Measurements from ENCODE around the gene SLC25A6.
"Not testable (repeated sequence)": the region's sequence is repeated elsewhere in the genome, so short reads cannot be mapped to it uniquely, and the experiment has no call there.

SLC25A6 gene

DNA sequence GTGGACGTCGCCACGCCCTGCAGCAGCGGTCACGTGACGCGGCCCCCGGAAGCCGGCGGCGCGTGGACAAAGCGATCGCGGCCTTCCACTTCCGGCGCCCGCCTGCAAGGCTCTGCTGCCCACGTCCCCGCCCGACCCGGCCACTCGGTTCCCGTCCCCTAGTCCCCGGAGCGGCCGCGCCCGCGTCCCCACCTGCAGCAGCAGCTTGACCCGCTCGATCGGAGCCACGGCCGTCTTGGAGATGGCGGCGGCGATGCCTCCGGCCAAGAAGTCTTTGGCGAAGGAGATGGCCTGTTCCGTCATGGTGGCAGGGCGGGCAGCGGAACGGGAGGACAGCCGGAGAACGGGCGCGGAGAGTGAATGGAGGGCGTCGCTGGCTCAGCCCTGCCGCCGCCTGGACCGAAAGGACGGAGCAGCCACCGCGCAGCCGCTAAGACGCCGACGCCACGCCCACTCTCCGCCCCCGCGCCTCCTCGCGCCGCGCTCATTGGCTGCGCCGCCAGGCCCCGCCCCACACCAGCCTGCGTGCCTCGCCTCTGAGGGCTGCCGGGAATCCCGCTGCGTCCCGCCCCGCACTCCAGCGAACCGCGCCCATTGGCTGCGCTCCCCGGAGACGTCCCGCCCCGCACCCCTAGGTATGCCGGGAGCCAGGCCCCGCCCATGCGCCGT is at the start of gene SLC25A6:
TSS of gene SLC25A6 (minus strand) at position 407 of the 669 bp plus-strand sequence. CDS start at position 303, 104 bp downstream.
- DNase-seq, result no peak

DNA sequence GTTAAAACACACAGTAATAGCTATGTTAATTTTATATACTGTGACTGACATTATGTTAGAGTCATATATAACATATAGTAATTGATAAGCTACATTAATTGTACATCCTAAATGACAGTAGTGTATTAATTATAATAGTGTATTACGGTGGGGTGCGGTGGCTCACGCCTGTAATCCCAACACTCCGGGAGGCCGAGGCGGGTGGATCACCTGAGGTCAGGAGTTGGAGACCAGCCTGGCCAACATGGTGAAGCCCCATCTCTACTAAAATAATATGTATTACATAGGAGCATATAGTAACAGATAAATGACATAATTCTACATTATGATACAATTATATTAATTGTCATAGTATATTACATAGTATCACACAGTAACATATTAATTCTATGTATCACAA is 48.6 kb upstream of the SLC25A6 start:
- DNase-seq, result no peak

DNA sequence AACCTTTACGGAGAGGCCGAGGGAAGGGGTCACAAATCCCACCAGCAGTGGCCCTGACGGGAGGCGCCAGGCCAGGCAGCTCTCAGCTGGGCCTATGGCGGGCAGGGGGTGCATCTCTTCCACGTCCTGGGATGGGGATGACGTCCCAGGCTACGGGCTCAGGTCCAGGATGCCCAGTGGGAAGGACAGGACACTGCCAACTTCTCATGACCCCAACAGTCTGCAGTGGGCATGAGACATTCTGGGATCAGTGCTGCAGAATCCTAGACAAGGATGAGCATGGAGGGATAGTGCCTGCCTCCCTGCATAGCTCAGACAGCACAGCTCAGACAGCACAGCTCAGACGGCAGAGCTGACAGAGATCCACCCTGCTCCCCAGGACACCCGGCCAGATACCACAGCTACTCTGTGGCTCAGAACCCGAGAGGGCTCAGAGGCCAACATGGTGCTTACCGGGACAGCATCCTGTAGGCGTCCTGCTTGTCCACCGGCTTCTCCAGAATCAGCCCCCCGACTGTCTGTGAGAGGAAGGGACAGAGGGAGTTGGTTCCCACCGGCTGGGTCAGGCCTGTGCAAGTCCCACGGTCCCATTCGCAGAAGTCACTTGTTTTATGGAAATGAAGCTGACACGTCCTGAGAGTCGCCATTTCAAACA is 43.5 kb upstream of the SLC25A6 start:
- no peak for DNase-seq

DNA sequence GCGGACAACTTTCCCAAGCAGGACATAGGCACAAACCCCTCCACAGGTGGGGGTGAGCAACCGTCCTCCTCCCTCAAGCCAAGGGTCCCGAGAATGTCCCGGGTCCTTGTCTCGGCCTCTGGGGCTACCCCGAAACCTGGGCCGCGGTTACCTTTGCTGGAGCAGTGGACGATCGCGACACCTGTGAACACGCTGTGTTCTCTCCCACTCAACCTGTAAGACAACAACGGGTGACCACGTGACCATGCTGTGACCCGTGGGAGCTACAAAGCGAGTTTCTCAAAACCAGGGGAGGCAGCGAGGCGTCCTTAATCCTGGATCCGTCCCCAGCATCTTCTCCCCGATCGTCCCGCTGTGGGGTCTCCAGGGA is 42.9 kb upstream of the SLC25A6 start:
- DNase-seq, result no peak

DNA sequence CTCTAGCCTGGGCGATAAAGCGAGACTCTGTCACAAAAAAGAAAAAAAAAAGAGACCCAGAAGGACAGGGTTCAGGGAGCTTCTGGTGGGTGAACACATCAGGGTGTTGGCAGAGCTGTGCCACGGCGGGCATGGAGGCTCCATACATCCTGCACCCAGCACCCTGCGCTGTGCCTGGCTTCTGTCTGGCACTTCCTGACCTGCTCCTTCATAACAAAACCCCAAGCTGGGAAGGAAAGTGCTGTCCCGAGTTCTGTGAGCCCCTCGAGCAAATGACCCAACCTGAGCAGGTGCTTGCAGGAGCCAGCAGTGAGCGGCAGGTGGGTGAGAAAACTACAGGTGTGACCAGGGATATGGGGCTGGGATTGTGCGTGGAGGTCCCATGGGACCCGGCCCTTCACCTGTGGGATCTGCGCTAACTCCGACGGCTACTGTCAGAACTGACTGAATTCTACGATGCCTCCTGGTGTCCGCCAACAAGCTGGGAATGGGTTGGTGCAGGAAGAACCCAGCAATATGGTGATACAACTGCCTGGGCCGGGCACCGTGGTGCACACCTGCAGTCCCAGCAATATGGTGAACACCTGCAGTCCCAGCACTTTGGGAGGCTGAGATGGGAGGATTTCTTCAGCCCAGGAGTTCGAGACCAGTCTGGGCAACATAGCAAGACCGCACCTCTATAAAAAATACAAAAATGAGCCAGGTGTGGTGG is 41.9 kb upstream of the SLC25A6 start:
- DNase-seq, result no peak

DNA sequence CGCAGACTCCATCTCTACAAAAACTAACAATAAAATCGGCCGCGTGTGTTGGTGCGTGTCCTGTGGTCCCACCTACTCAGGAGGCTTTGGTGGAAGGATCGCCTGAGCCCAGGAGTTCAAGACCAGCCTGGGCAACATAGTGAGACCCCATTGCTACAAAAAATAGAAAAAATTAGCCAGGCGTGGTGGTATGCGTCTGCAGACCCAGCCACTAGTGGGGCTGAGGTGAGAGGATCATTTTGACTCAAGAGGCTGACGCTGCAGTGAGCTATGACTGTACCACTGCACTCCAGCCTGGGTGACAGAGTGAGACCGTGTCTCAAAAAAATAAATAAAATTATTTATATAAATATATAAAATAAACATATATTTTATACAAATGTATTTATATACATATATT is 38.5 kb upstream of the SLC25A6 start:
- no peak for DNase-seq

DNA sequence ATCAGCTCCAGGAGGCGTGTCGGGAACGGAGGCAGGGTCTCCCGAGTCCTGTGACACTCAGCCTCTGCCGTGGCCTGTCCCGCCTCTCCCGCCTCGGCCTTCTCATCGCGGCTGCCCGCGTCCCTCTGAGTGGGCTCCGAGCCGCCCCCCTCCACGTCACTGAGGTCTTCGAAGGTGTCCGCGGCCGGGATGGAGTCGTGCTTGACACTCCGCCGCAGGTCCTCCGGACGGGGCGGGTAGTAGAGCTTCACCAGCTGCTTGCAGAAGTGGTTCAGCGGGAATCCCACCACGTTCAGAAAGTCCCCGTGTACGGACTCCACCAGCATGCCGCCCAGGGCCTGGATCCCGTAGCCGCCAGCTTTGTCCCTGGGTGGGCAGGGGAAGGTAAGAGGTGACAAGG is 35.8 kb upstream of the SLC25A6 start:
- DNase-seq, result no peak

DNA sequence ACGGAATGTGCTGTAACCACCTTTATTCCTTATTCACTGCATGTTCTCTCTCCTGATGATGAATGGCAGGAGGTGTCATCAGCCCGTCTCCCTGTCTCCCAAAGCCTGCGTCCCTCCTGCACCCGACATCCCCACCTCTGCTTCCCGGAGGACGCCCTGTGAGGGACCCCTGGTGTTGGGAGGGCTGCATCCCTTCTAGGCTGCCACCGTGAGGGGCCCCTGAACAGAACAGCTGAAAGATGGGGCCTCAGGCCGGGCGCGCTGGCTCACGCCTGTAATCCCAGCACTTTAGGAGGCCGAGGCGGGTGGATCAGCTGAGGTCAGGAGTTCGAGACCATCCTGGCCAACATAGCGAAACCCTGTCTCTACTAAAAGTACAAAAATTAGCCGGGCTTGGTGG is 34.4 kb upstream of the SLC25A6 start:
- DNase-seq, result not testable (repeated sequence)

DNA sequence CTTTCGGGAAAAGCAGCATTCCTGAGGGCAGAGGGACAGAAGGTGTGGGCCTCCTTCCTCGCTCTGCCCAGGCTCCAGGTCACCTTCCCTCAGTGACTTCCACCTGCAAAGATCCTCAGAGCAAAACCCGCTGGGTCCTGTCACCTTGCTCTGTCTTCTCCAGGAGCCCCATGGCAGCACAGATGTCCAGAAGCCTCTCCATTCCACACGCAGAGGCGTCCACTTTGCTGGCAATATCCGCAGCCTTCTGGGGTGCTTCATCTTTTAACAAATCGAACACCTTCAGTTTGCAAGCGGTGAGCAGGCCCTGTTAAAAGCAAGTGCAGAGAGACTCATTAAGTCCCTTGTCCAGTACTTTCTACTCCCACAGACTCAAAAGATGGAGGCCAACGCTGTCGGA is 33.5 kb upstream of the SLC25A6 start:
- DNase-seq, result no peak

DNA sequence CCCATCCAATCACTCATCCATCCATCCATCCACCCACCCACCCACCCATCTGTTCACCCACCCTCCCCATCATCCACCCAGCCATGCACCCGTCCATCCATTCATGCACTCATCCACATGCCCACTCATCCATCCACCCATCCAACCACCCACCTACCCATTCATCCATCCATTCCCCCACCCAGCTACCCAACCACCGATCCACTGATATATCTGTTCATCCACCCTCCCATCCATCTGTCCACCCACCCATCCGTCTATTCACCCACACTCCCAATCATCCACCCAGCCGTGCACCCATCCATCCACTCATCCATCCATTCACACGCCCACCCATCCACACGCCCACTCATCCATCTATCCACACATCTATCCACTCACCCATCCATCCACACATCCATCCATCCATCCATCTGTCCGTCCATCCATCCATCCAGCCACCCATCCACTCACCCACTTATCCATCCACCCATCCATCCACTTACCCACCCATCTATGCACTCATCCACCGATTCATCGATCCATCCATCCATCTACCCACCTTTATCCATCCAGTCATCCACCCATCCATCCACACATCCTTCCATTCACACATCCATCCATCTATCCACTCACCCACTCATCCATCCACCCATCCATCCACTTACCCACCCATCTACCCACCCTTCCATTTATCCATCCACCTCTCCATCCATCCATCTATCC is 32.4 kb upstream of the SLC25A6 start:
- no peak for DNase-seq

DNA sequence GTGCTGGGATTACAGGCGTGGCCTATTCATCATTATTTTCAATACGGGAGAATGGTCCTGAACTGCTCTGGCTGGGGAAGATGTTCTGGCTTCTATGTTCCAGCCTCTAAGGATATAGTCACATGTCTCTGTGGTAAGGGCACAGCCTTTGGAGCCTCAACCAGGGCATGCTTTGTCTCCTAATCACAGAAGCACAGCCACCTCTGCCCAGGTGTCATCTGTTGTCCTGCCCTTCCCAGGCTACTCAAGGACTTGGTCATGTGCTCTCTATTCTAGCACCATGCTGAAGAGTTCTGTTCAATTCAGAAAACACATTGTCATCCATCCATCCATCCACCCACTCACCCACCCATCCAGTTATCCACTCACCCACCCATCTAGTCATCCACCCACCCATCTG is 31.3 kb upstream of the SLC25A6 start:
- DNase-seq, result no peak

DNA sequence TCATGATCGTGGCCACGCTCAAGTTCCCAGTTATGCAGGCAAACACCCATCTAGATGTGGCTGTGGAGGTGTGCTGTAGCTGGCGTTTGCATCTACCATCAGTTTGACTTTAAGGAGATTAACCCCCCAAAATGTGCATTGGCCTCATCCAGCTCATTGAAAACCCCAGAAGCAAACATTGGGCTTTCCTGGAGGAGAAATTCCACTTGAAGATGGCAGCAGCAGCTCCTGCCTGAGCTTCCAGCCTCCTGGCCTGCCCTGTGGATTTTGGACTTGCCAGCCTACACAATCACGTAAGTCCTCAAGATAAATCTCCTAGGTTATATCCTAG is 30.2 kb upstream of the SLC25A6 start:
- no peak for DNase-seq

DNA sequence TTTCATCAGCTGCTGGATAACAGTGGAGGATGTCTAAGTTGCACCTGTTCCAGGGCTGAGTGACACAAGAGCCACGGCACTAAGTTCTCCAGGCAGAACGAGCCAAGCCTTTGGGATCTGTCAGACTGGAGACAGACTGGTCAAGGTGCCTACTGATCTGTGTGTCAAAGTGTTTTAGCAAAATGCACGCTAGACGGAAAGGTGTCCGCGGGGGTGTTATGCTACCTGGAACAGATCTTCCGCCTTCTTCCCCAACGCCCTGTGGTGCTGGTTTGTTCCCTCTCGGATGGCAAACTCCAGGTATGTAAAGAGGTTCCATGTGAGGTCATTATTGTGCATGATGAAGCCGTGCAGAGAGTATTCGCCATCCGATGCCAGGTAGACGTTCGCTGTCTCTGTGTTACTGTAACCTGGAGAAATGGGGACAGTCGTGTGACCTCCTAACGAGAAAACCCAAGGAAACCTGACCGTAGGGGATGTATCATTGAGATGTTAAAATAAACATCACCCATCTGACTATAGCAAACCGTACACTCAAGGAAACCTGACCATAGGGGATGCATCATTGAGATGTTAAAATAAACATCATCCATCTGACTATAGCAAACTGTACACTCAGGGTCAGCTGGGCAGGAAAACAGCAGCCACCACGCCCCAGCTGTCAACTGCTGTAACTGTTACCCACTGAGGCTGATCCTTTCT is 29.7 kb upstream of the SLC25A6 start:
- no peak for DNase-seq

DNA sequence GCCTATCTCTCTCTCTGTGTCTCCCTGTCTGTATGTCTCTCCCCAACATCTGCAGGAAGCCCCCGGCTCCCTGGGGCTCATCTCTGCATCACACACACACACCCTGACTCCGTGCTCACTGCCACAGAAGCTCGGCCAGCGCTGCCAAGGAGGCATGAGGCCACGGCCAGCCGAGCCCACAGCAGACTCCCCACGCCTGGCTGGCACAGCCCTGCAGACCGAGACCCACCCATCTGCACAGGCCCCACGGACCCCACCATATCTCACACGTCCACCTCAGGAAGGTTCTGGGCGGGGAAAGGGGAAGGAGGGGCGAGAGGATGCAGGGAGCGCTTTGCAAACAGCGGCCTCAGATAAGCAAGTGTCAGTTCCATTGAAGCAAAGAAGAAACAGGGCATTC is 28.5 kb upstream of the SLC25A6 start:
- DNase-seq, result no peak

DNA sequence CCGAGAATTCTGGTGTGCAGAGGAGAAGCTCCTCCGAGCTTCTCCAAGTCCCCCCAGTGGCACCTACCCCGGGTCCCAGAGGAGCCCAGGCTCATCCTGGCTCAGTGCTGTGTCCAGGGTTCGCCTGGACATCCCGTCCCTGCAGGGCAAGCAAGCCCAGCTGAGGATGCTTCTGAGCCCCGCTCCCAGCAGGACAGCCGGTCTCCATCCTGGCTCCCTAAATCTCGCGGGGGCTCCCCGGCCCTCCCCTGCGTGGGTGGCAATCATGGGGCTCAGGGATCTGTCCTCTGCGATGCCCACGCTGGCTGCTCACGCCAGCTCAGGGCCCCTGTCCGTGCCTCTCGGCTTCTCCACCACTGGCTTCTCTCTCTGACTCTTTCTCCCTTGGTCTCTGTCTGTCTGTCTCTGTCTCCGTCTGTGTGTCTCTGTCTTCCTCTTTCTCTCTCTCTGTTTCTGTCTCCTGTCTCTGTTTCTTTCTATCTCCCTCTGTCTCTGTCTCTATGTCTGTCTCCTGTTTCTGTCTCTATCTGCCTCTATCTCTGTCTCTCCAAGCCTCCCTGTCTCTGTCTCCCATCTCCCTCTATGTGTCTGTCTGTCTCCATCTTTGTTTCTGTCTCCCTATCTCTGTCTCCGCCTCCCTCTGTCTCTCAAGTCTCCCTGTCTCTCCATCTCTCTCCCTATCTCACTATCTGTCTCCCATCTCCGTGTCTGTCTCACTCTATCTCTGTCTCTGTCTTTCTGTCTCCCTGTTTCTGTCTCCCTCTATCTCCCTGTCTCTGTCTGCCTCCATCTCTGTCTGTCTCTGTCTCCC is 27.8 kb upstream of the SLC25A6 start:
- no peak for DNase-seq

DNA sequence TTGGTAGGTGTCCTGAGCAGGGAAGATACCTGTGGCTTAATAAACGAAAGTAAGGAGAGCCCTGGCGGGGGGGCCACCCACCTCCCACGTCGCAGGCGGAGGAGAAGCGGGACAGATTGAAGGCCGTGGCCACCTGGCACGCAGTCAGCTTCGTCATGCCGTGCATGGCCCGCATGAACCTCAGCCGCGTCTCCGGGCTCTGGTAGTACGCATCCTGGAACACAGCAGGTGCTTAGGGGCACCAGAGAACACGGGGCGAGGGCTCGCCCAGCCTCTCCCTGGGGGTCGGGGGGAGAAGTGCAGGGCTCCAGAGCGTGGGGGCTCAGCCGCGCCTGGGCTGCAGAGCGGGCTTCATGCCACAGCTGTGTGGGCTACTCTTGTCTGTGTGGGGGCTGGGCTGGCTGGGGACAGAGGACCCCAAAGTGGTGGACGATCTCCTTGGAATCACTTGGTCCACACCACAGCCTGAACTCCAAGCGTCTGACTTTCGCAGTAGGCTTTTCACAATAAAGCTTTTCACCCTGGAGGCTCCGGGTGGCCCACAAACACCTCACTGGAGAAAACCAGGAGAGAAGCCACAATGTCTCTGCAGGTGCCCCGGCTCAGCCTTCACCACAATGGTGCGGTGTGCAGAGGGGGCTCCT is 27.1 kb upstream of the SLC25A6 start:
- DNase-seq, result no peak

DNA sequence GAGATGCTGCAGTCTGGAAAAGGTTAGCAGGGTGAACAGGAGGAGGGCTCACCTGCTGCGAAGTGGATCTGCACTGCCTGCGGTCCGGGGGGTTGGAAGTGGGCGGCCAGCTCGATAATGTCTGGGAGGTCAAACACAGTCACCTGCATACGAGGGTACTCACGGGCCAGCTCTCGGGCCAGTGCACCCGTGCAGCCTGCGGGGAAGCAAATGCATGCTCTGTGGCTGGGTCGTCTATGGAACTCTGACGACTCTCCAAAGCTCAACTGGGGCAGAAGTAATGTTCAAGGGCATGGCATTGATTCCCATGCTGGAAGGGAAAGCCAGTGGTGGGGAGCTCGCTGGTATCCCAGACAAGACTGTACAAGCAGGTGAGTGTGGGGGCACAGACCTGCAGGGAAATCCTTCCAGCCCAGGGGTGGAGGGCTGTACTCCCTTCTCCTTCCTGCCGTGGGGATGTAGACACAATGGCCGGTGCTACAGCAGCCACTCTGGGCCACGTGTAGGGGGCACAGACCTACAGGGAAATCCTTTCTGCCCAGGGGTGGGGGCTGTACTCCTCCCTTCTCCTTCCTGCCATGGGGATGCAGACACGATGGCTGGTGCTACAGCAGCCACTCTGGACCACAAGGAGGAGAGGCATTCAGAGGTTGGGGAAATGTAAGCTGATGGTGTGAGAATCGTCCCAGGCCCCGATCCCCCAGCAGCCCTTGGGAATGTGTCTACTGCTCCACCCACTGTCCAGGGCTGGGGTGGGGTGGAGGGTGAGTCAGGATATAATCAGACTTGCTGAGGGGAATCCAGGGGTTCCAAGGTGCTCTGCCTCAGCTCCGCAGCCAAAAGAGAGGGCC is 26.2 kb upstream of the SLC25A6 start:
- no peak for DNase-seq

DNA sequence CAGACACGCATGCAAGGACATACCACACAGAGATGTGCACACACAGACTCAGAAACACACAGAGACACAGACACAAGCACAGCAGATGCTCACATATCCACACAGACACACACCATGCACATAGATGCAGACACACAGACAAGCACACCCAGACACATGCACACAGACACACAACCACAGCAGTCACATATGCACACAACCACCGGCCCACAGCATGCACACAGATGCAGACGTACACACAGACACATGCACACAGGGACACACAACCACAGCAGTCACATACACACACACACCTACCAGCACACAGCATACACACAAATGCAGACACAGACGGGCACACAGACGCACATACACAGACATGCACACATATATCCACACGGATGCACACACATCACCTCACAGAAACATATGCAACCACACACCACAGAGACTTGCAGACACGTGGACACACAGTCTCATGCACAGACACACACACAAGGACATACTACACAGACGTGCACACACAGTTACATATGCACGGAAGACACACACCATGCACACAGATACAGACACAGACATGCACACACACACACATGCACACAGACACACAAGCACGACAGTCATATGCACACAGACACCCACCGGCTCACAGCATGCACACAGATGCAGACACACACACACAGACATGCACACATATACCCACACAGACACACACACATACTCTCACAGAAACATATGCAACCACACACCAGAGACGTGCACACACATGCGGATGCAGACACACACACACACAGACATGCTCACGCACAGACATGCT is 25.2 kb upstream of the SLC25A6 start:
- DNase-seq, result no peak

DNA sequence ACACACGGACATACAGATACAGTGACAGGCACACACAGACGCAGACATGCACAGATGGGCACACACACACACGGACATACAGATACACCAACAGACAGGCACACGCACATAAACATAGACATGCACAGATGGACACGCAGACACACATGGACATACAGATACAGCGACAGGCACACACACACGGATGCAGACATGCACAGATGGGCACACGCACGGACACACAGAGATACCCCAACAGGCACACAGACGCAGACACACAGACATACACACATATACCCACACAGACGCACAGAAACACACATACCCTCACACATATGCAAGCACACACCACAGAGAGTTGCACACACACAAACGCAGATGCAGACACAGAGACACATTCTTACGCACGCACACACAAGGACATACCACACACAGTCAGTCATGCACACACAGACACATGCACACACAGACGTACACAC is 24.4 kb upstream of the SLC25A6 start:
- no peak for DNase-seq

All from NCI-H1417 (cell line).